Esophagus squamous epithelium (tissue), 5 donors: Measurements from ENCODE around the gene SLC24A4. TPM values are rescaled to one million over a fixed set of nuclear protein-coding genes. Genes with fewer than 3 reads are reported as not detected.

Experiments
- DNase-seq: peaks from one replicate; lab custom pipeline; 2025; lab: John Stamatoyannopoulos, UW
- H3K27ac ChIP-seq, 4 donors: fragments of 200-600 bp; sonication (generic); one replicate each; pipeline ENCODE4 v1.5.1; 2016 to 2019; ENCODE audit warnings: mild to moderate bottlenecking in 1 of 4
- H3K27me3 ChIP-seq, 4 donors: fragments of 200-600 bp; sonication (generic); 1 replicate in 3 of 4; 2 replicates in 1 of 4; pipeline versions ENCODE4 v1.5.1 to v1.6.0; 2017 to 2021; ENCODE audit warnings: antibody characterized with exemption in 1 of 4
- H3K36me3 ChIP-seq, 3 donors: fragments of 200-600 bp; sonication (generic); one replicate each; pipeline ENCODE4 v1.5.1; 2016 to 2019
- H3K4me1 ChIP-seq, 3 donors: fragments of 200-600 bp; sonication (generic); one replicate each; pipeline ENCODE4 v1.5.1; 2017 to 2019
- H3K4me3 ChIP-seq, 4 donors: fragments of 200-600 bp; sonication (generic); 1 replicate in 3 of 4; 2 replicates in 1 of 4; pipeline ENCODE4 v1.5.1; 2016 to 2019; ENCODE audit warnings: mild to moderate bottlenecking in 2 of 4, moderate library complexity in 1 of 4
- H3K9me3 ChIP-seq, 3 donors: fragments of 200-600 bp; sonication (generic); one replicate each; pipeline ENCODE4 v1.5.1; 2016 to 2019
- CTCF ChIP-seq, 6 experiments: fragments of 450-650 bp in 4 of 6; fragments of 200-600 bp in 2 of 6; sonication (generic) in 2 of 6; IDR thresholded peaks; one replicate each; pipeline ENCODE4 v1.5.1; 2016 to 2019; ENCODE audit warnings: antibody characterized with exemption in 6 of 6, mild to moderate bottlenecking in 4 of 6, moderate library complexity in 4 of 6
- POLR2A ChIP-seq, 4 donors: fragments of 450-650 bp; IDR thresholded peaks; one replicate each; pipeline ENCODE4 v1.6.1; 2017; ENCODE audit warnings: antibody characterized with exemption in 4 of 4, mild to moderate bottlenecking in 4 of 4, moderate library complexity in 3 of 4
- WGBS, 2 donors: methylation state at CpG; one replicate each; pipeline ENCODE4 v1.1.5; 2018; 5-methylcytosine and 5-hydroxymethylcytosine counted together
- intact Hi-C: fragments of 100-400 bp; cut with DNase I; formaldehyde crosslinking; loops from one replicate; pipeline ENCODE4 v1.15.0; 2022
- total RNA-seq, 4 donors: library from RNA; depleted of rRNA; stranded (reverse); fragments of >200 nt; gene quantifications; one replicate each; pipeline ENCODE4 v1.1.0, GENCODE V29; 2016
- donor health status: DM: yes; HTN: yes; CAD: no.

SLC24A4 gene
- total RNA-seq, 4 donors from 2014 or later = 0.04 to 0.38 (median 0.20) TPM

GRCh38 chr14:92308716-92309115 is 14.2 kb upstream of the SLC24A4 start:
- no peak for DNase-seq
- TF ChIP-seq POLR2A (IDR thresholded peaks at IDR 0.05) = no peak
- TF ChIP-seq CTCF (IDR thresholded peaks at IDR 0.05) = no peak
- H3K4me1 ChIP-seq = no peaks in the 10 kb centered on the region
- no peak overlapping the region for H3K27ac ChIP-seq
- WGBS, 2 donors = 28 to 49% methylated on average over 7 to 8 of the region's 8 CpGs
- no peaks in the 10 kb centered on the region for H3K36me3 ChIP-seq
- no peaks in the 10 kb centered on the region for H3K27me3 ChIP-seq
- intact Hi-C loops = no loop called here
- H3K9me3 ChIP-seq = no peaks in the 10 kb centered on the region
- no peak overlapping the region for H3K4me3 ChIP-seq

- Histone ChIP-seq H3K36me3 (no peaks in the 10 kb centered on the region), H3K27me3 (no peaks in the 10 kb centered on the region), H3K4me3 (no peak overlapping the region), H3K27ac (no peak overlapping the region), H3K9me3 (no peaks in the 10 kb centered on the region), H3K4me1 (peaks cover 0 to 2% (median 0%) of the 10 kb centered on the region in 3 donors)
- intact Hi-C loops = no loop called here
- DNase-seq = no peak
- TF ChIP-seq CTCF (IDR thresholded peaks at IDR 0.05) (no peak), POLR2A (IDR thresholded peaks at IDR 0.05) (no peak)
- 74 to 86% methylated on average over 5 to 7 of the region's 7 CpGs for WGBS, 2 donors
Measured at GRCh38 chr14:92309968-92310530, 12.9 kb upstream of the SLC24A4 start.

- H3K4me1 ChIP-seq = peaks cover 0 to 2% (median 0%) of the 10 kb centered on the region in 3 donors
- no peaks in the 10 kb centered on the region for H3K36me3 ChIP-seq
- TF ChIP-seq POLR2A (IDR thresholded peaks at IDR 0.05) (no peak), CTCF (IDR thresholded peaks at IDR 0.05) (no peak)
- H3K27ac ChIP-seq = no peak overlapping the region
- DNase-seq = no peak
- no peaks in the 10 kb centered on the region for H3K27me3 ChIP-seq
- no peaks in the 10 kb centered on the region for H3K9me3 ChIP-seq
- WGBS, 2 donors = 66 to 75% methylated on average over 2 to 6 of the region's 6 CpGs
- no peak overlapping the region for H3K4me3 ChIP-seq
- intact Hi-C loops = no loop called here
Measured at GRCh38 chr14:92310776-92311375, 12.1 kb upstream of the SLC24A4 start.

GRCh38 chr14:92314182-92314581 is 8.8 kb upstream of the SLC24A4 start:
- no peak overlapping the region for H3K27ac ChIP-seq
- intact Hi-C loops = no loop called here
- H3K27me3 ChIP-seq = peaks cover 0 to 13% (median 0%) of the 10 kb centered on the region in 4 donors
- TF ChIP-seq POLR2A (IDR thresholded peaks at IDR 0.05) = no peak
- no peak for TF ChIP-seq CTCF (IDR thresholded peaks at IDR 0.05)
- peaks cover 0 to 2% (median 0%) of the 10 kb centered on the region in 3 donors for H3K4me1 ChIP-seq
- H3K4me3 ChIP-seq = no peak overlapping the region
- no peaks in the 10 kb centered on the region for H3K9me3 ChIP-seq
- 38 to 43% methylated on average over 1 of the region's 1 CpG for WGBS, 2 donors
- H3K36me3 ChIP-seq = no peaks in the 10 kb centered on the region
- DNase-seq = no peak

GRCh38 chr14:92315050-92315805 is 7.7 kb upstream of the SLC24A4 start:
- Histone ChIP-seq H3K27ac (no peak overlapping the region), H3K4me3 (no peak overlapping the region), H3K27me3 (peaks cover 0 to 23% (median 0%) of the 10 kb centered on the region in 4 donors), H3K4me1 (peaks cover 0 to 2% (median 0%) of the 10 kb centered on the region in 3 donors), H3K36me3 (no peaks in the 10 kb centered on the region), H3K9me3 (no peaks in the 10 kb centered on the region)
- intact Hi-C loops = no loop called here
- DNase-seq = no peak
- WGBS, 2 donors = 69 to 85% methylated on average over 8 to 10 of the region's 11 CpGs
- no peak for TF ChIP-seq POLR2A (IDR thresholded peaks at IDR 0.05)
- no peak for TF ChIP-seq CTCF (IDR thresholded peaks at IDR 0.05)
